ENCODE results near the gene DDA1.

DDA1 gene

GRCh38 chr19:17325133-17325532 is 15.8 kb downstream of the DDA1 start:
- TF ChIP-seq TCF12 (IDR thresholded peaks at IDR 0.05; ENCODE audit: low read depth): no peak
- no peak for TF ChIP-seq TAF1 (IDR thresholded peaks at IDR 0.05; ENCODE audit: low read depth)

- TF ChIP-seq EP300 (IDR thresholded peaks at IDR 0.05; ENCODE audit: borderline replicate concordance): no peak
Observed at GRCh38 chr19:17325881-17326594, 16.7 kb downstream of the DDA1 start.

- TF ChIP-seq EP300 (IDR thresholded peaks at IDR 0.05; ENCODE audit: borderline replicate concordance) (no peak), CREB1 (IDR thresholded peaks at IDR 0.05; ENCODE audit: low read depth) (no peak), TCF12 (IDR thresholded peaks at IDR 0.05; ENCODE audit: low read depth) (no peak), USF1 (IDR thresholded peaks at IDR 0.05) (no peak), ZBTB7A (IDR thresholded peaks at IDR 0.05; ENCODE audit: low read depth) (no peak), CEBPB (IDR thresholded peaks at IDR 0.05) (no peak), YY1 (IDR thresholded peaks at IDR 0.05; ENCODE audit: low read depth) (no peak), REST (IDR thresholded peaks at IDR 0.05; ENCODE audit: low read depth) (no peak), MAX (IDR thresholded peaks at IDR 0.05) (no peak), RAD21 (IDR thresholded peaks at IDR 0.05; ENCODE audit: low read depth) (no peak)
Observed at GRCh38 chr19:17326595-17326966, 17.2 kb downstream of the DDA1 start.

GRCh38 chr19:17327068-17327653 is 17.8 kb downstream of the DDA1 start:
- no peak for TF ChIP-seq EGR1 (IDR thresholded peaks at IDR 0.05)
- TF ChIP-seq TEAD4 (IDR thresholded peaks at IDR 0.05): no peak
- no peak for TF ChIP-seq RAD21 (IDR thresholded peaks at IDR 0.05; ENCODE audit: low read depth)
- no peak for TF ChIP-seq USF1 (IDR thresholded peaks at IDR 0.05)
- TF ChIP-seq FOXM1 (IDR thresholded peaks at IDR 0.05; ENCODE audit: borderline replicate concordance, low read depth): no peak
- TF ChIP-seq CREB1 (IDR thresholded peaks at IDR 0.05; ENCODE audit: low read depth): no peak
- no peak for TF ChIP-seq REST (IDR thresholded peaks at IDR 0.05; ENCODE audit: low read depth)

- TF ChIP-seq REST (IDR thresholded peaks at IDR 0.05; ENCODE audit: low read depth) (no peak), FOXM1 (IDR thresholded peaks at IDR 0.05; ENCODE audit: borderline replicate concordance, low read depth) (no peak), MAX (IDR thresholded peaks at IDR 0.05) (no peak), TCF12 (IDR thresholded peaks at IDR 0.05; ENCODE audit: low read depth) (no peak), TEAD4 (IDR thresholded peaks at IDR 0.05) (no peak), EP300 (IDR thresholded peaks at IDR 0.05; ENCODE audit: borderline replicate concordance) (no peak), EGR1 (IDR thresholded peaks at IDR 0.05) (no peak), CEBPB (IDR thresholded peaks at IDR 0.05) (no peak), ZBTB7A (IDR thresholded peaks at IDR 0.05; ENCODE audit: low read depth) (no peak), TAF1 (IDR thresholded peaks at IDR 0.05; ENCODE audit: low read depth) (no peak), NFIC (IDR thresholded peaks at IDR 0.05) (no peak), RAD21 (IDR thresholded peaks at IDR 0.05; ENCODE audit: low read depth) (no peak), CREB1 (IDR thresholded peaks at IDR 0.05; ENCODE audit: low read depth) (no peak), USF1 (IDR thresholded peaks at IDR 0.05) (no peak), YY1 (IDR thresholded peaks at IDR 0.05; ENCODE audit: low read depth) (no peak)
Observed at GRCh38 chr19:17327654-17328516, 18.5 kb downstream of the DDA1 start.
